Thyroid gland (tissue), 4 donors: ENCODE results near the gene ASXL1.

ENCODE experiments used
- CTCF ChIP-seq, 6 experiments: fragments of 200-600 bp in 3 of 6; fragments of 450-650 bp in 3 of 6; sonication (generic) in 3 of 6; IDR thresholded peaks; one replicate each; pipeline ENCODE4 v1.5.1; 2016 to 2019; ENCODE audit warnings: antibody characterized with exemption in 6 of 6, mild to moderate bottlenecking in 2 of 6, inconsistent platforms in 1 of 6, moderate library complexity in 1 of 6
- POLR2A ChIP-seq, 2 donors: fragments of 450-650 bp; IDR thresholded peaks; one replicate each; pipeline ENCODE4 v1.6.1; 2017; ENCODE audit warnings: antibody characterized with exemption in 2 of 2, mild to moderate bottlenecking in 2 of 2, moderate library complexity in 1 of 2

GRCh38 chr20:32353848-32354496 is 4.2 kb upstream of the ASXL1 start:
- no peak for TF ChIP-seq CTCF (IDR thresholded peaks at IDR 0.05)
- no peak for TF ChIP-seq POLR2A (IDR thresholded peaks at IDR 0.05)
